ENCODE measurements around the gene ERVFRD-1. TPM values are rescaled to one million over a fixed set of nuclear protein-coding genes. Genes with fewer than 3 reads are reported as not detected.
A peak's percentile ranks its signal among the peaks of the same experiment; 100 is the strongest.

ERVFRD-1 gene
- total RNA-seq, 2 donors from 2014 or later: not detected

DNA sequence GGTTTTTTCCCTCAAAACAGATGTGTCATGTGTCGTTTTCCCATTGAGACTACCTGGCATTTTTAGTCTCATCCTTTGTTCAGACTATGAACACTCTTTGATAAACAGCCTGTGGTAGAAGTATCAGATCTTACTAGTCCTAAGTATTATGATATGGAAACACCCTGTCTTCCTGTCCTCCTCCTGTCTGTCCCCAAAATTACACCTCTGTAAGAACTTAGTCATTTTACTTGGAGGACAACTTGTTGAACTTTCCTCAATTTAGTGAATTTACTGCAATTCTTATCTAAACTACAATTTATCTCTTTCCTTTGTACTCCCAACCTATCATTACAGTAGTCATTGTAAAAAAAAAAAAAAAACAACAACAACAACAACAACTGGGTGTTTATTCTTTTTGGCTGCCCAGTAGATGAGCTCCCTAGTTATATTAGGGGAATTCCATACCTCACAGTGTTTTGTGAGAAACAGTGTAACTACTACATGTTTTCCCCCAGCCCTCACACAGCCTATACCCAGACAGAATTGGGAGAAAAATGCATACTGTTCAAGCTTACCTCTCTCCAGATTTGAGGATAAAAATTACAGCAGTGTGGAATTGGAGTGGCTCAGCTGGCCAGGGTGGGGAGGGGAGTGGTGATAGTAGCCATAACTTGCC is 18.5 kb upstream of the ERVFRD-1 start:
- Histone ChIP-seq H3K9ac (ENCODE audit: extremely low read depth, low read length, poor library complexity, severe bottlenecking) (no peak overlapping the region), H3K36me3 (ENCODE audit: control insufficient read depth, insufficient read depth, low read length) (peaks cover 8% of the 10 kb centered on the region), H3K27me3 (ENCODE audit: control insufficient read depth, insufficient read depth, low read length, poor library complexity, severe bottlenecking) (no peaks in the 10 kb centered on the region), H3K4me1 (ENCODE audit: control insufficient read depth, insufficient read depth, low read length) (no peaks in the 10 kb centered on the region), H3K4me3 (ENCODE audit: low read length) (no peak overlapping the region), H3K9me3 (ENCODE audit: control insufficient read depth, low read length) (no peaks in the 10 kb centered on the region), H3K27ac (ENCODE audit: low read depth, low read length) (no peak overlapping the region)
- TF ChIP-seq, protein P1, sequence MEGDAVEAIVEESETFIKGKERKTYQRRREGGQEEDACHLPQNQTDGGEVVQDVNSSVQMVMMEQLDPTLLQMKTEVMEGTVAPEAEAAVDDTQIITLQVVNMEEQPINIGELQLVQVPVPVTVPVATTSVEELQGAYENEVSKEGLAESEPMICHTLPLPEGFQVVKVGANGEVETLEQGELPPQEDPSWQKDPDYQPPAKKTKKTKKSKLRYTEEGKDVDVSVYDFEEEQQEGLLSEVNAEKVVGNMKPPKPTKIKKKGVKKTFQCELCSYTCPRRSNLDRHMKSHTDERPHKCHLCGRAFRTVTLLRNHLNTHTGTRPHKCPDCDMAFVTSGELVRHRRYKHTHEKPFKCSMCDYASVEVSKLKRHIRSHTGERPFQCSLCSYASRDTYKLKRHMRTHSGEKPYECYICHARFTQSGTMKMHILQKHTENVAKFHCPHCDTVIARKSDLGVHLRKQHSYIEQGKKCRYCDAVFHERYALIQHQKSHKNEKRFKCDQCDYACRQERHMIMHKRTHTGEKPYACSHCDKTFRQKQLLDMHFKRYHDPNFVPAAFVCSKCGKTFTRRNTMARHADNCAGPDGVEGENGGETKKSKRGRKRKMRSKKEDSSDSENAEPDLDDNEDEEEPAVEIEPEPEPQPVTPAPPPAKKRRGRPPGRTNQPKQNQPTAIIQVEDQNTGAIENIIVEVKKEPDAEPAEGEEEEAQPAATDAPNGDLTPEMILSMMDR (conservative IDR thresholded peaks at IDR 0.05): no peak
- Mint-ChIP-seq H3K27me3 (ENCODE audit: insufficient read depth) (no peaks in the 10 kb centered on the region), H3K27ac (no peak overlapping the region), H3K36me3 (ENCODE audit: low read depth) (peaks cover 24% of the 10 kb centered on the region), H3K4me1 (peaks cover 15% of the 10 kb centered on the region), H3K9me3 (peaks cover 5% of the 10 kb centered on the region), H3K4me3 (no peak overlapping the region)
- DNase-seq: no peak
- WGBS, 2 experiments (ENCODE audit: insufficient coverage in 1 of 2, insufficient read length in 1 of 2): 89 to 92% methylated on average over 1 of the region's 1 CpG

DNA sequence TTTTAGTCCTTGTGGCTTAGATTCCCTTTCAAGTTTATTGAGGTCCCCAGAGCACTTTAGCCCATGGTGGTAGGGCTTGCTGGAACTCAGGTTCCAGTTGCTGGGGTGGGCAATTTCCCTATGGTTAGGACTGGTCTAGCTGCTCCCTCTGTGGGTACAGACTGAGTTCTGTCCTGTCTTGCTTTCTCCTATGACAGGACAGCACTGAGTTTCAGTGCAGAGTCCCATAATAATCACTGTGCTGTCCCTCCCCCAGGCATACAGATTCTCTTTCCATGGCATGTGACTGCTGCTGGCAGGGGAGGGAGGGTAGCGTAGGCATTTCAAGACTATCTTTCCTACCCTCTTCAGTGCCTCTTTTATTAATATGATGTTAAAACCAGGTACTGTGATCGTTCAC is 17.1 kb upstream of the ERVFRD-1 start:
- H3K4me1 Mint-ChIP-seq: peaks cover 15% of the 10 kb centered on the region
- Histone ChIP-seq H3K9ac (ENCODE audit: extremely low read depth, low read length, poor library complexity, severe bottlenecking) (no peak overlapping the region), H3K9me3 (ENCODE audit: control insufficient read depth, low read length) (no peaks in the 10 kb centered on the region), H3K4me1 (ENCODE audit: control insufficient read depth, insufficient read depth, low read length) (no peaks in the 10 kb centered on the region), H3K4me3 (ENCODE audit: low read length) (no peak overlapping the region), H3K27ac (ENCODE audit: low read depth, low read length) (no peak overlapping the region), H3K27me3 (ENCODE audit: control insufficient read depth, insufficient read depth, low read length, poor library complexity, severe bottlenecking) (no peaks in the 10 kb centered on the region), H3K36me3 (ENCODE audit: control insufficient read depth, insufficient read depth, low read length) (no peaks in the 10 kb centered on the region)
- H3K27me3 Mint-ChIP-seq (ENCODE audit: insufficient read depth): no peaks in the 10 kb centered on the region
- no peak for DNase-seq
- 100% methylated on average over 1 of the region's 2 CpGs; no CpG with 5 or more reads in 1 of the 2 experiments for WGBS, 2 experiments (ENCODE audit: insufficient coverage in 1 of 2, insufficient read length in 1 of 2)
- no peak overlapping the region for H3K4me3 Mint-ChIP-seq
- peaks cover 5% of the 10 kb centered on the region for H3K9me3 Mint-ChIP-seq
- H3K36me3 Mint-ChIP-seq (ENCODE audit: low read depth): peaks cover 16% of the 10 kb centered on the region
- TF ChIP-seq, protein P1 (conservative IDR thresholded peaks at IDR 0.05): no peak
- H3K27ac Mint-ChIP-seq: no peak overlapping the region

DNA sequence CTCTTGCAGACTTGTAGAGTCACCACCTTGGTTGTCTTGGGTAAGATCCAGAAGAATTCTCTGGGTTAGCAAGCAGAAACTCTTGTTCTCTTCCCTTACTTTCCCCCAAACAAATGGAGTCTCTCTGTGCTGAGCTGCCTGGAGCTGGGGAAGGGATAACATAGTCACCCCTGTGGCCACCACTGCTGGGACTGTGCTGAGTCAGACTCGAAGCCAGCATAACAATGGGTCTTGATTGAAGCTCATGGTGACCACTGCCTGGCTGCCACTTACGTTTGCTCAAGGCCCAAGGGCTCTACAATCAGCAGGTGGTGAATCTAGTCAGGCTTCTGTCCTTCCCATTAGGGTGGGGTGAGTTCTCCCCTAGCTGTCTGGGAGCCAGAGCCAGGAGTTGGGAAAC is 15.4 kb upstream of the ERVFRD-1 start:
- Histone ChIP-seq H3K9ac (ENCODE audit: extremely low read depth, low read length, poor library complexity, severe bottlenecking) (no peak overlapping the region), H3K4me1 (ENCODE audit: control insufficient read depth, insufficient read depth, low read length) (no peaks in the 10 kb centered on the region), H3K36me3 (ENCODE audit: control insufficient read depth, insufficient read depth, low read length) (no peaks in the 10 kb centered on the region), H3K27ac (ENCODE audit: low read depth, low read length) (no peak overlapping the region), H3K27me3 (ENCODE audit: control insufficient read depth, insufficient read depth, low read length, poor library complexity, severe bottlenecking) (no peaks in the 10 kb centered on the region), H3K9me3 (ENCODE audit: control insufficient read depth, low read length) (no peaks in the 10 kb centered on the region), H3K4me3 (ENCODE audit: low read length) (no peak overlapping the region)
- DNase-seq: peak; percentile 73
- Mint-ChIP-seq H3K4me3 (no peak overlapping the region), H3K27ac (peak overlapping the region; percentile 0), H3K27me3 (ENCODE audit: insufficient read depth) (no peaks in the 10 kb centered on the region), H3K4me1 (peaks cover 17% of the 10 kb centered on the region), H3K36me3 (ENCODE audit: low read depth) (peaks cover 16% of the 10 kb centered on the region), H3K9me3 (peaks cover 5% of the 10 kb centered on the region)
- TF ChIP-seq, protein P1 (conservative IDR thresholded peaks at IDR 0.05): no peak
- 69 to 83% methylated on average over 1 to 2 of the region's 2 CpGs for WGBS, 2 experiments (ENCODE audit: insufficient coverage in 1 of 2, insufficient read length in 1 of 2)
